ENCODE results near the gene TMEM123. TPM values are rescaled to one million over a fixed set of nuclear protein-coding genes. Genes with fewer than 3 reads are reported as not detected.
A peak's percentile ranks its signal among the peaks of the same experiment; 100 is the strongest.
"Not testable (repeated sequence)": the region's sequence is repeated elsewhere in the genome, so short reads cannot be mapped to it uniquely, and the experiment has no call there.

The TMEM123 gene
- total and polyA plus RNA-seq, 2 of the 13 experiments (the other 11 are each of a cell fraction or from before 2014, with no cell fraction given), result 365 to 2,761 TPM

GRCh38 chr11:102432560-102432959 is 20.0 kb downstream of the TMEM123 start:
- Histone ChIP-seq H4K20me1 (ENCODE audit: insufficient read depth, low read length) (peaks cover 91% of the 10 kb centered on the region), H3K36me3 (replicated peaks in 1 of 2; ENCODE audit: control insufficient read depth in 1 of 2, insufficient read depth in 2 of 2, low read length in 2 of 2) (peaks cover 21 to 85% of the 10 kb centered on the region in 2 experiments), H3K9me3 (ENCODE audit: low read length) (peaks cover 21% of the 10 kb centered on the region; the same call in 1 of the 2 replicates), H3K4me1 (ENCODE audit: insufficient read depth, low read length) (peaks cover 52% of the 10 kb centered on the region), H3K79me2 (ENCODE audit: insufficient read depth, low read length) (peaks cover 96% of the 10 kb centered on the region)
- ATAC-seq; CTCF ChIA-PET (ENCODE audit: low intra/inter-chr PET ratio, low total read pairs); H3K9ac ChIP-seq (ENCODE audit: insufficient read depth, low read depth, low read length); BruUV-seq (replicated peaks); DNase-seq (ENCODE audit: low spot score); H3K4me2 ChIP-seq (ENCODE audit: low read depth, low read length); H2AFZ ChIP-seq (ENCODE audit: low read length); H3K27me3 ChIP-seq (ENCODE audit: control insufficient read depth in 1 of 2, insufficient read depth in 2 of 2, low read length in 2 of 2); POLR2A ChIA-PET; in situ Hi-C loops (cut with HindIII; ENCODE audit: extremely low pct_ligation_motif_present, low pct_unique_long_range_greater_than_20kb); H3K27ac ChIP-seq (ENCODE audit: extremely low read length, insufficient read depth, low read length); H3K4me3 ChIP-seq (replicated peaks in 1 of 3; ENCODE audit: insufficient read depth in 1 of 3, low read depth in 2 of 3, low read length in 3 of 3); intact Hi-C loops (cut with micrococcal nuclease; ENCODE audit: unreplicated experiment); FAIRE-seq: not testable (repeated sequence)
- WGBS (ENCODE audit: low lambda C conversion rate), result 91% methylated on average over 2 of the region's 2 CpGs
- TF ChIP-seq ZMYM2 (CRISPR knock-in tag; IDR thresholded peaks at IDR 0.05) (0 out of 2 replicates have a peak, but pooled peaks have one; percentile 38), ZNF687 (CRISPR knock-in tag; IDR thresholded peaks at IDR 0.05) (peak; percentile 29; the same call in 1 of the 2 replicates), NRL (CRISPR knock-in tag; IDR thresholded peaks at IDR 0.05; ENCODE audit: borderline replicate concordance) (0 out of 2 replicates have a peak, but pooled peaks have one; percentile 24)

- ChIA-PET CTCF (ENCODE audit: low intra/inter-chr PET ratio, low total read pairs) (no interaction called here), POLR2A (no interaction called here)
- Histone ChIP-seq H3K9ac (ENCODE audit: insufficient read depth, low read depth, low read length) (no peak overlapping the region), H3K4me1 (ENCODE audit: insufficient read depth, low read length) (peaks cover 60% of the 10 kb centered on the region), H3K27ac (ENCODE audit: extremely low read length, insufficient read depth, low read length) (no peak overlapping the region), H3K4me3 (replicated peaks in 1 of 3; ENCODE audit: insufficient read depth in 1 of 3, low read depth in 2 of 3, low read length in 3 of 3) (no peak overlapping the region), H3K79me2 (ENCODE audit: insufficient read depth, low read length) (peaks cover 95% of the 10 kb centered on the region), H2AFZ (ENCODE audit: low read length) (no peak overlapping the region), H3K4me2 (ENCODE audit: low read depth, low read length) (no peak overlapping the region), H4K20me1 (ENCODE audit: insufficient read depth, low read length) (peaks cover 90% of the 10 kb centered on the region), H3K9me3 (ENCODE audit: low read length) (peaks cover 21% of the 10 kb centered on the region; the same call in 1 of the 2 replicates), H3K27me3 (ENCODE audit: control insufficient read depth in 1 of 2, insufficient read depth in 2 of 2, low read length in 2 of 2) (no peaks in the 10 kb centered on the region), H3K36me3 (replicated peaks in 1 of 2; ENCODE audit: control insufficient read depth in 1 of 2, insufficient read depth in 2 of 2, low read length in 2 of 2) (peaks cover 21 to 83% of the 10 kb centered on the region in 2 experiments)
- 97% methylated on average over 2 of the region's 2 CpGs for WGBS (ENCODE audit: low lambda C conversion rate)
- intact Hi-C loops (cut with micrococcal nuclease; ENCODE audit: unreplicated experiment), result loop anchor here (2.0 kb wide), 1 partner anchor 63 kb away; no protein-coding TSS in a partner anchor
- no peak for FAIRE-seq
- no TSS peak for BruUV-seq (replicated peaks)
- in situ Hi-C loops (cut with HindIII; ENCODE audit: extremely low pct_ligation_motif_present, low pct_unique_long_range_greater_than_20kb), result no loop called here
- no peak for DNase-seq (ENCODE audit: low spot score)
- TF ChIP-seq GPBP1L1 (CRISPR knock-in tag; IDR thresholded peaks at IDR 0.05) (no peak), ZSCAN5A (CRISPR knock-in tag; IDR thresholded peaks at IDR 0.05; ENCODE audit: borderline replicate concordance) (0 out of 2 replicates have a peak, but pooled peaks have one; percentile 32), RBM22 (optimal IDR thresholded peaks at IDR 0.05; ENCODE audit: low read length) (peak; percentile 89)
- ATAC-seq, result no peak
These were observed 21.2 kb downstream of the TMEM123 start for GRCh38 chr11:102431404-102431803.

All from HepG2 (cell line).